HepG2 (cell line): Measurements from ENCODE around the gene TACC2. TPM values are rescaled to one million over a fixed set of nuclear protein-coding genes. Genes with fewer than 3 reads are reported as not detected.

ENCODE experiments used
- ATF1 ChIP-seq: IDR thresholded peaks from 2 replicates; pipeline ENCODE4 v1.6.1; 2016; ENCODE audit warnings: mild to moderate bottlenecking, control low read depth
- HDAC2 ChIP-seq: sonication (generic); formaldehyde crosslinking; IDR thresholded peaks from 2 replicates; pipeline ENCODE4 v1.4.0; 2020; ENCODE audit warnings: missing genetic modification reagents
- HOXA7 ChIP-seq: sonication (generic); formaldehyde crosslinking; IDR thresholded peaks from 2 replicates; pipeline ENCODE4 v1.8.1; 2022; ENCODE audit warnings: mild to moderate bottlenecking, missing genetic modification reagents, moderate library complexity
- ISL2 ChIP-seq: sonication (generic); formaldehyde crosslinking; IDR thresholded peaks from 2 replicates; pipeline ENCODE4 v1.5.0; 2020; ENCODE audit warnings: missing genetic modification reagents
- KDM6A ChIP-seq: IDR thresholded peaks from 2 replicates; pipeline ENCODE4 v1.6.1; 2016; ENCODE audit warnings: low read depth
- NR1H2 ChIP-seq: sonication (generic); formaldehyde crosslinking; IDR thresholded peaks from 2 replicates; pipeline ENCODE4 v1.8.1; 2022; ENCODE audit warnings: low read depth, missing genetic modification reagents, borderline replicate concordance
- PAF1 ChIP-seq: IDR thresholded peaks from 2 replicates; pipeline ENCODE4 v1.6.1; 2016; ENCODE audit warnings: missing genetic modification reagents, missing compliant biosample characterization
- PPARG ChIP-seq: conservative IDR thresholded peaks from 2 replicates; pipeline ENCODE4 v1.6.1; 2016; ENCODE audit warnings: missing biosample characterization, missing genetic modification reagents
- RFX1 ChIP-seq: fragments of 450-650 bp; IDR thresholded peaks from 2 replicates; pipeline ENCODE4 v1.6.1; 2017
- RXRA ChIP-seq: sonication (generic); formaldehyde crosslinking; IDR thresholded peaks from 2 replicates; pipeline ENCODE4 v1.5.1; 2020; ENCODE audit warnings: missing genetic modification reagents
- SIX1 ChIP-seq: sonication (generic); formaldehyde crosslinking; IDR thresholded peaks from 2 replicates; pipeline ENCODE4 v1.4.0; 2020; ENCODE audit warnings: missing genetic modification reagents, borderline replicate concordance
- SRF ChIP-seq: IDR thresholded peaks from 2 replicates; pipeline ENCODE4 v1.6.1; 2011; ENCODE audit warnings: mild to moderate bottlenecking, low read depth, low read length, moderate library complexity
- XBP1 ChIP-seq: sonication (generic); formaldehyde crosslinking; IDR thresholded peaks from 2 replicates; pipeline ENCODE4 v1.5.0; 2020; ENCODE audit warnings: missing genetic modification reagents
- YEATS4 ChIP-seq: sonication (generic); formaldehyde crosslinking; IDR thresholded peaks from 2 replicates; pipeline ENCODE4 v1.4.0; 2020; ENCODE audit warnings: missing genetic modification reagents, borderline replicate concordance
- ZBTB21 ChIP-seq: sonication (generic); formaldehyde crosslinking; IDR thresholded peaks from 2 replicates; pipeline ENCODE4 v1.4.0; 2020; ENCODE audit warnings: missing genetic modification reagents
- ZC3H13 ChIP-seq: sonication (generic); formaldehyde crosslinking; IDR thresholded peaks from 2 replicates; pipeline ENCODE4 v1.8.1; 2023; ENCODE audit warnings: mild to moderate bottlenecking, missing genetic modification reagents, moderate library complexity
- ZNF143 ChIP-seq: sonication (generic); formaldehyde crosslinking; IDR thresholded peaks from 2 replicates; pipeline ENCODE4 v1.4.0; 2020; ENCODE audit warnings: missing genetic modification reagents
- ZNF24 ChIP-seq: fragments of 450-650 bp; IDR thresholded peaks from 2 replicates; pipeline ENCODE4 v1.6.1; 2017; ENCODE audit warnings: antibody characterized with exemption, mild to moderate bottlenecking
- ZNF629 ChIP-seq: sonication (generic); formaldehyde crosslinking; conservative IDR thresholded peaks from 2 replicates; pipeline ENCODE4 v1.5.0; 2020; ENCODE audit warnings: missing genetic modification reagents
- ZNF878 ChIP-seq: sonication (generic); formaldehyde crosslinking; IDR thresholded peaks from 2 replicates; pipeline ENCODE4 v1.8.1; 2023; ENCODE audit warnings: mild to moderate bottlenecking, missing genetic modification reagents, moderate library complexity
- polyA plus RNA-seq, 8 experiments: library from polyadenylated mRNA; depleted of rRNA in 3 of 8; stranded (reverse) in 7 of 8; unstranded in 1 of 8; fragments of >200 nt; fragmentation: Illumina TruSeq in 4 of 8; extraction: Trizol in 4 of 8; gene quantifications; 2 replicates each; pipeline versions ENCODE4 v1.2.1 to v1.2.3, GENCODE V29; 2011 to 2016; ENCODE audit warnings: low read depth in 4 of 8, missing spikeins in 1 of 8, mixed read lengths in 1 of 8; ENCODE audit not compliant: insufficient read depth in 1 of 8
- total RNA-seq, 5 experiments: library from RNA; depleted of rRNA; stranded (reverse); fragments of >200 nt; fragmentation: Illumina TruSeq; extraction: Trizol; gene quantifications; 2 replicates each; pipeline ENCODE4 v1.2.3, GENCODE V29; 2016; ENCODE audit warnings: low read depth in 1 of 5
- TF ChIP-seq, protein P1 (sequence below): sonication (generic); formaldehyde crosslinking; IDR thresholded peaks from 2 replicates; pipeline ENCODE4 v1.4.0; 2020; ENCODE audit warnings: low read depth, missing genetic modification reagents
- TF ChIP-seq, protein P2 (sequence below): sonication (generic); formaldehyde crosslinking; IDR thresholded peaks from 2 replicates; pipeline ENCODE4 v1.4.0; 2020; ENCODE audit warnings: missing genetic modification reagents
- TF ChIP-seq, protein P3 (sequence below): sonication (generic); formaldehyde crosslinking; IDR thresholded peaks from 2 replicates; pipeline ENCODE4 v1.8.0; 2022; ENCODE audit warnings: missing genetic modification reagents, low read depth, mild to moderate bottlenecking, borderline replicate concordance
- TF ChIP-seq, protein P4 (sequence below): IDR thresholded peaks from 2 replicates; pipeline ENCODE4 v1.6.1; 2016; ENCODE audit warnings: low read depth

Gene TACC2
- total and polyA plus RNA-seq, 2 of the 13 experiments (the other 11 are each of a cell fraction or from before 2014, with no cell fraction given) = 11.8 to 16.0 TPM

DNA sequence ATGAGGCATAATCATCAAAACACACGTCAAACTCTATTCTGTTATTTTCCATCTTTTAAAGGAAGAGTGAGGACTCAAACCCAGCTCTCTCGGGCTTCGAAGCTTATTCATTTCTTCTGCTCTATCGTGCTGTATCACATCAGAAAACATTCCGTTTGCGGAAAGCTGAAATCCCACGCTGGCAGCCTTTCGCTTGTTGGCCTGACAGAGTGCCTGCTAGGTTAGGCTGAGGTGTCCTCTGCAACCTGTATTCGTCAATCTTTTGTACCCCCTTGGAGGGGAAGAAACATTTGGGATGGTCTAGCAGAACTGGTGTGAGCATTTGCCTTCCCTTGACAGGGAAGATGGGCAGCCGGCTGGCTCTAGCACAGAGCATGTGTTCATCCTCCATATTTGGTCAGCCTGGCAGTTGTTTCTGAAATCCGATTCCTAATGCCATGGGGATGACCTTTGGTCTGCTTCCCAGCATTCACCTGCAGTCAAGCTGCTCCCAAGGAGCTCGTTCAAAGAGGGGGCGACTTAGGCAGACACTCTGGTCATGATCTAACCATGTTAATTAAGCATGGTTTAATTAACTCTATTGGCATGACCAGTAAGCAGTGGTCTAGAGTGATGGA lies 55.2 kb downstream of the TACC2 start (continued):
- TF ChIP-seq, protein P1, sequence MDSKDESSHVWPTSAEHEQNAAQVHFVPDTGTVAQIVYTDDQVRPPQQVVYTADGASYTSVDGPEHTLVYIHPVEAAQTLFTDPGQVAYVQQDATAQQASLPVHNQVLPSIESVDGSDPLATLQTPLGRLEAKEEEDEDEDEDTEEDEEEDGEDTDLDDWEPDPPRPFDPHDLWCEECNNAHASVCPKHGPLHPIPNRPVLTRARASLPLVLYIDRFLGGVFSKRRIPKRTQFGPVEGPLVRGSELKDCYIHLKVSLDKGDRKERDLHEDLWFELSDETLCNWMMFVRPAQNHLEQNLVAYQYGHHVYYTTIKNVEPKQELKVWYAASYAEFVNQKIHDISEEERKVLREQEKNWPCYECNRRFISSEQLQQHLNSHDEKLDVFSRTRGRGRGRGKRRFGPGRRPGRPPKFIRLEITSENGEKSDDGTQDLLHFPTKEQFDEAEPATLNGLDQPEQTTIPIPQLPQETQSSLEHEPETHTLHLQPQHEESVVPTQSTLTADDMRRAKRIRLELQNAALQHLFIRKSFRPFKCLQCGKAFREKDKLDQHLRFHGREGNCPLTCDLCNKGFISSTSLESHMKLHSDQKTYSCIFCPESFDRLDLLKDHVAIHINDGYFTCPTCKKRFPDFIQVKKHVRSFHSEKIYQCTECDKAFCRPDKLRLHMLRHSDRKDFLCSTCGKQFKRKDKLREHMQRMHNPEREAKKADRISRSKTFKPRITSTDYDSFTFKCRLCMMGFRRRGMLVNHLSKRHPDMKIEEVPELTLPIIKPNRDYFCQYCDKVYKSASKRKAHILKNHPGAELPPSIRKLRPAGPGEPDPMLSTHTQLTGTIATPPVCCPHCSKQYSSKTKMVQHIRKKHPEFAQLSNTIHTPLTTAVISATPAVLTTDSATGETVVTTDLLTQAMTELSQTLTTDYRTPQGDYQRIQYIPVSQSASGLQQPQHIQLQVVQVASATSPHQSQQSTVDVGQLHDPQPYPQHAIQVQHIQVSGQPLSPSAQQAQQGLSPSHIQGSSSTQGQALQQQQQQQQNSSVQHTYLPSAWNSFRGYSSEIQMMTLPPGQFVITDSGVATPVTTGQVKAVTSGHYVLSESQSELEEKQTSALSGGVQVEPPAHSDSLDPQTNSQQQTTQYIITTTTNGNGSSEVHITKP (CRISPR knock-in tag) = 0 out of 2 replicates have a peak, but pooled peaks have one; percentile 24
- TF ChIP-seq YEATS4 (CRISPR knock-in tag) = no peak
- TF ChIP-seq XBP1 = no peak
- no peak for TF ChIP-seq KDM6A
- no peak for TF ChIP-seq ATF1 (CRISPR knock-in tag)
- TF ChIP-seq RXRA (CRISPR knock-in tag) = peak; percentile 43; the same call in 1 of the 2 replicates
- TF ChIP-seq HDAC2 (CRISPR knock-in tag) = peak; percentile 37; the same call in 1 of the 2 replicates
- 0 out of 2 replicates have a peak, but pooled peaks have one; percentile 13 for TF ChIP-seq ZNF629 (CRISPR knock-in tag)
- TF ChIP-seq, protein P2, sequence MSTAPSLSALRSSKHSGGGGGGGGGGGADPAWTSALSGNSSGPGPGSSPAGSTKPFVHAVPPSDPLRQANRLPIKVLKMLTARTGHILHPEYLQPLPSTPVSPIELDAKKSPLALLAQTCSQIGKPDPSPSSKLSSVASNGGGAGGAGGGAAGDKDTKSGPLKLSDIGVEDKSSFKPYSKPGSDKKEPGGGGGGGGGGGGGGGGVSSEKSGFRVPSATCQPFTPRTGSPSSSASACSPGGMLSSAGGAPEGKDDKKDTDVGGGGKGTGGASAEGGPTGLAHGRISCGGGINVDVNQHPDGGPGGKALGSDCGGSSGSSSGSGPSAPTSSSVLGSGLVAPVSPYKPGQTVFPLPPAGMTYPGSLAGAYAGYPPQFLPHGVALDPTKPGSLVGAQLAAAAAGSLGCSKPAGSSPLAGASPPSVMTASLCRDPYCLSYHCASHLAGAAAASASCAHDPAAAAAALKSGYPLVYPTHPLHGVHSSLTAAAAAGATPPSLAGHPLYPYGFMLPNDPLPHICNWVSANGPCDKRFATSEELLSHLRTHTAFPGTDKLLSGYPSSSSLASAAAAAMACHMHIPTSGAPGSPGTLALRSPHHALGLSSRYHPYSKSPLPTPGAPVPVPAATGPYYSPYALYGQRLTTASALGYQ = no peak
- peak; percentile 83 for TF ChIP-seq PPARG
- TF ChIP-seq, protein P3, sequence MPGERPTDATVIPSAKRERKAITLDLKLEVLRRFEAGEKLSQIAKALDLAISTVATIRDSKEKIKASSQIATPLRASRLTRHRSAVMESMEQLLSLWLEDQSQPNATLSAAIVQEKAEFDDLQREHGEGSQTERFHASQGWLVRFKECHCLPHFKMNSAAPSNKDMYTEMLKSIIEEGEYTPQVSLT = no peak
- peak; percentile 49; the same call in 1 of the 2 replicates for TF ChIP-seq RFX1
- TF ChIP-seq ZNF24 = no peak
- peak; percentile 92 for TF ChIP-seq SRF
- no peak for TF ChIP-seq PAF1 (CRISPR knock-in tag)
- no peak for TF ChIP-seq HOXA7
- TF ChIP-seq ZNF143 (CRISPR knock-in tag) = peak; percentile 86
- TF ChIP-seq ISL2 (CRISPR knock-in tag) = no peak
- no peak for TF ChIP-seq ZBTB21 (CRISPR knock-in tag)
- no peak for TF ChIP-seq ZNF878
- TF ChIP-seq NR1H2 (CRISPR knock-in tag) = no peak
- TF ChIP-seq, protein P4, sequence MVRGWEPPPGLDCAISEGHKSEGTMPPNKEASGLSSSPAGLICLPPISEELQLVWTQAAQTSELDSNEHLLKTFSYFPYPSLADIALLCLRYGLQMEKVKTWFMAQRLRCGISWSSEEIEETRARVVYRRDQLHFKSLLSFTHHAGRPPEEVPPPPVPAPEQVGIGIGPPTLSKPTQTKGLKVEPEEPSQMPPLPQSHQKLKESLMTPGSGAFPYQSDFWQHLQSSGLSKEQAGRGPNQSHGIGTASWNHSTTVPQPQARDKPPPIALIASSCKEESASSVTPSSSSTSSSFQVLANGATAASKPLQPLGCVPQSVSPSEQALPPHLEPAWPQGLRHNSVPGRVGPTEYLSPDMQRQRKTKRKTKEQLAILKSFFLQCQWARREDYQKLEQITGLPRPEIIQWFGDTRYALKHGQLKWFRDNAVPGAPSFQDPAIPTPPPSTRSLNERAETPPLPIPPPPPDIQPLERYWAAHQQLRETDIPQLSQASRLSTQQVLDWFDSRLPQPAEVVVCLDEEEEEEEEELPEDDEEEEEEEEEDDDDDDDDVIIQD = peak; percentile 81; the same call in 1 of the 2 replicates
- peak; percentile 88; the same call in 1 of the 2 replicates for TF ChIP-seq SIX1 (CRISPR knock-in tag)
- no peak for TF ChIP-seq ZC3H13 (CRISPR knock-in tag)
